HepG2 (cell line): ENCODE data around the gene ATE1. TPM values are rescaled to one million over a fixed set of nuclear protein-coding genes. Genes with fewer than 3 reads are reported as not detected.
A peak's percentile ranks its signal among the peaks of the same experiment; 100 is the strongest.

Experiments used
- CERS6 ChIP-seq: sonication (generic); formaldehyde crosslinking; IDR thresholded peaks from 2 replicates; pipeline ENCODE4 v1.5.0; 2020; ENCODE audit warnings: missing genetic modification reagents
- E2F2 ChIP-seq: sonication (generic); formaldehyde crosslinking; IDR thresholded peaks from 2 replicates; pipeline ENCODE4 v1.4.0; 2020; ENCODE audit warnings: missing genetic modification reagents, borderline replicate concordance
- EEA1 ChIP-seq: sonication (generic); formaldehyde crosslinking; IDR thresholded peaks from 2 replicates; pipeline ENCODE4 v1.5.1; 2020; ENCODE audit warnings: mild to moderate bottlenecking, missing genetic modification reagents, borderline replicate concordance
- FOXO4 ChIP-seq: sonication (generic); formaldehyde crosslinking; conservative IDR thresholded peaks from 2 replicates; pipeline ENCODE4 v1.8.1; 2023; ENCODE audit warnings: missing genetic modification reagents
- GABPB1 ChIP-seq: IDR thresholded peaks from 2 replicates; pipeline ENCODE4 v1.6.1; 2016; ENCODE audit warnings: mild to moderate bottlenecking, missing genetic modification reagents, moderate library complexity, missing compliant biosample characterization
- HMG20A ChIP-seq: IDR thresholded peaks from 2 replicates; pipeline ENCODE4 v1.6.1; 2016; ENCODE audit warnings: borderline replicate concordance
- RARG ChIP-seq: sonication (generic); formaldehyde crosslinking; IDR thresholded peaks from 2 replicates; pipeline ENCODE4 v1.4.0; 2020; ENCODE audit warnings: low read depth, mild to moderate bottlenecking, missing genetic modification reagents
- RBM39 ChIP-seq: fragments of 200-400 bp; formaldehyde crosslinking; IDR thresholded peaks from one replicate; pipeline ENCODE4 v1.6.1; 2018; ENCODE audit warnings: antibody characterized with exemption, mild to moderate bottlenecking, low read depth, low read length; ENCODE audit not compliant: poor library complexity, severe bottlenecking
- RFX1 ChIP-seq: fragments of 450-650 bp; IDR thresholded peaks from 2 replicates; pipeline ENCODE4 v1.6.1; 2017
- RXRB ChIP-seq: IDR thresholded peaks from 2 replicates; pipeline ENCODE4 v1.6.1; 2016; ENCODE audit warnings: borderline replicate concordance, missing genetic modification reagents, missing compliant biosample characterization
- SKI ChIP-seq: fragments of 450-650 bp; IDR thresholded peaks from one replicate; pipeline ENCODE4 v1.6.1; 2018; ENCODE audit warnings: mild to moderate bottlenecking; ENCODE audit not compliant: partially characterized antibody
- SP5 ChIP-seq: IDR thresholded peaks from 2 replicates; pipeline ENCODE4 v1.6.1; 2016; ENCODE audit warnings: low read depth, borderline replicate concordance
- SRSF1 ChIP-seq: fragments of 200-400 bp; formaldehyde crosslinking; optimal IDR thresholded peaks from 2 replicates; pipeline ENCODE3; 2017; ENCODE audit warnings: mild to moderate bottlenecking, low read depth, low read length, moderate library complexity
- ZBTB46 ChIP-seq: sonication (generic); formaldehyde crosslinking; IDR thresholded peaks from 2 replicates; pipeline ENCODE4 v1.4.0; 2020; ENCODE audit warnings: mild to moderate bottlenecking, missing genetic modification reagents, borderline replicate concordance
- ZKSCAN8 ChIP-seq: IDR thresholded peaks from 2 replicates; pipeline ENCODE4 v1.6.1; 2016; ENCODE audit warnings: borderline replicate concordance, missing genetic modification reagents, missing compliant biosample characterization
- ZNF124 ChIP-seq: sonication (generic); formaldehyde crosslinking; IDR thresholded peaks from 2 replicates; pipeline ENCODE4 v1.4.0; 2020; ENCODE audit warnings: missing genetic modification reagents
- ZNF235 ChIP-seq: sonication (generic); formaldehyde crosslinking; IDR thresholded peaks from 2 replicates; pipeline ENCODE4 v1.8.1; 2023; ENCODE audit warnings: mild to moderate bottlenecking, missing genetic modification reagents, borderline replicate concordance
- ZNF3 ChIP-seq: IDR thresholded peaks from 2 replicates; pipeline ENCODE4 v1.7.0; 2017; ENCODE audit warnings: inconsistent platforms
- ZNF570 ChIP-seq: sonication (generic); formaldehyde crosslinking; IDR thresholded peaks from 2 replicates; pipeline ENCODE4 v1.4.0; 2020; ENCODE audit warnings: mild to moderate bottlenecking, missing genetic modification reagents, borderline replicate concordance
- ZNF879 ChIP-seq: sonication (generic); formaldehyde crosslinking; IDR thresholded peaks from 2 replicates; pipeline ENCODE4 v1.8.1; 2023; ENCODE audit warnings: missing genetic modification reagents
- polyA plus RNA-seq, 8 experiments: library from polyadenylated mRNA; depleted of rRNA in 3 of 8; stranded (reverse) in 7 of 8; unstranded in 1 of 8; fragments of >200 nt; fragmentation: Illumina TruSeq in 4 of 8; extraction: Trizol in 4 of 8; gene quantifications; 2 replicates each; pipeline versions ENCODE4 v1.2.1 to v1.2.3, GENCODE V29; 2011 to 2016; ENCODE audit warnings: low read depth in 4 of 8, missing spikeins in 1 of 8, mixed read lengths in 1 of 8; ENCODE audit not compliant: insufficient read depth in 1 of 8
- total RNA-seq, 5 experiments: library from RNA; depleted of rRNA; stranded (reverse); fragments of >200 nt; fragmentation: Illumina TruSeq; extraction: Trizol; gene quantifications; 2 replicates each; pipeline ENCODE4 v1.2.3, GENCODE V29; 2016; ENCODE audit warnings: low read depth in 1 of 5

ATE1 gene
- total and polyA plus RNA-seq, 2 of the 13 experiments (the other 11 are each of a cell fraction or from before 2014, with no cell fraction given): 17.5 to 42.2 TPM

- TF ChIP-seq ZBTB46 (no peak), RARG (no peak), EEA1 (CRISPR knock-in tag) (no peak), SKI (peak; percentile 78), SP5 (0 out of 2 replicates have a peak, but pooled peaks have one; percentile 36), GABPB1 (CRISPR knock-in tag) (peak; percentile 35; the same call in 1 of the 2 replicates), ZKSCAN8 (CRISPR knock-in tag) (peak; percentile 80), RXRB (peak; percentile 76), ZNF570 (CRISPR knock-in tag) (no peak), ZNF235 (no peak), SRSF1 (no peak), RBM39 (no peak), ZNF3 (CRISPR knock-in tag) (no peak), RFX1 (no peak), HMG20A (CRISPR knock-in tag) (peak; percentile 75), CERS6 (no peak), FOXO4 (CRISPR knock-in tag) (no peak), E2F2 (CRISPR knock-in tag) (no peak), ZNF124 (CRISPR knock-in tag) (no peak), ZNF879 (CRISPR knock-in tag) (no peak)
Observed at GRCh38 chr10:121854809-121855445, 72.9 kb downstream of the ATE1 start (continued).
